ENCODE measurements around the gene WEE1. TPM values are rescaled to one million over a fixed set of nuclear protein-coding genes. Genes with fewer than 3 reads are reported as not detected.

The WEE1 gene
- polyA plus RNA-seq, 2 of the 4 experiments (the other 2 are of a cell fraction): 18.6 to 41.3 TPM

GRCh38 chr11:9596926-9597464, 23.5 kb downstream of the WEE1 start:
- Histone ChIP-seq H3K4me2 (no peak overlapping the region), H3K4me3 (no peak overlapping the region), H3K9me3 (no peaks in the 10 kb centered on the region), H3K27ac (no peak overlapping the region), H3K4me1 (0 out of 3 replicates have a peak, but pooled peaks cover 5% of the 10 kb centered on the region)
- TF ChIP-seq PHF8 (IDR thresholded peaks at IDR 0.05; ENCODE audit: borderline replicate concordance, low read depth) (no peak), CEBPB (IDR thresholded peaks at IDR 0.05) (no peak), SMC3 (IDR thresholded peaks at IDR 0.05) (no peak), ZFP36 (IDR thresholded peaks at IDR 0.05; ENCODE audit: borderline replicate concordance, partially characterized antibody) (no peak), FOSL2 (IDR thresholded peaks at IDR 0.05) (no peak), FOSL2 (CRISPR knock-in tag; IDR thresholded peaks at IDR 0.05) (no peak)
- ATAC-seq (no peak), FAIRE-seq (no peak), DNase-seq (ENCODE audit: low read depth in 1 of 2, low spot score in 1 of 2) (no peak)
- CTCF ChIA-PET: interaction anchor here (2.0 to 3.1 kb wide), 3 partner anchors 10 to 152 kb away, joined by 6 to 14 read pairs (median 10); no protein-coding TSS in a partner anchor
- 93% methylated on average over 4 of the region's 4 CpGs for WGBS (ENCODE audit: missing lambda C conversion rate)
- POLR2A ChIA-PET: interaction anchor here (0.7 kb wide), 1 partner anchor 22 kb away, joined by 3 read pairs; no protein-coding TSS in a partner anchor

DNA sequence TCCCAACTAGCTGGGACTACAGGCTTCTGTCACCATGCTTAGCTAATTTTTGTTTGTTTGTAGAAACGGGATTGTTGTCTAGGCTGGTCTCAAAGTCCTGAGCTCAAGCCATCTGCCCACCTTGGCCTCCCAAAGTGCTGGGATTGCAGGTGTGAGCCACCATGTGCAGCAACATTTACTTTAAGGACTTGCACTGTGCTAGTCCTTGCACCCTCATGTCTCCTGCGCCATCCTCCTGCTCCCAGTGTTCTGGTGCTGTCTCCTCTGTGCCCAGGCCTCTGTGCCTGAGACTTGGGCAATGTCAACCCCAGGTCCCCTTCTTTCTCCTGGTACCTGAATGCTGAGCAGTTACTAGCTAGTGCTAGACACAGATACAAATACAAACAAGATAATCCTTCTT, 26.7 kb downstream of the WEE1 start:
- Histone ChIP-seq H3K9me3 (no peaks in the 10 kb centered on the region), H3K27ac (no peak overlapping the region), H3K4me3 (no peak overlapping the region), H3K4me1 (0 out of 3 replicates have a peak, but pooled peaks cover 5% of the 10 kb centered on the region), H3K4me2 (no peak overlapping the region)
- WGBS (ENCODE audit: missing lambda C conversion rate): 75% methylated on average over 2 of the region's 2 CpGs
- FAIRE-seq: no peak
- ChIA-PET CTCF (interaction anchor here (0.9 to 2.6 kb wide), 6 partner anchors 13 to 158 kb away, joined by 3 to 27 read pairs (median 4); no protein-coding TSS in a partner anchor), POLR2A (no interaction called here)
- TF ChIP-seq E2F6 (IDR thresholded peaks at IDR 0.05; ENCODE audit: borderline replicate concordance, low read depth) (no peak), HOXB5 (CRISPR knock-in tag; IDR thresholded peaks at IDR 0.05) (no peak), REST (IDR thresholded peaks at IDR 0.05) (no peak), CHD2 (IDR thresholded peaks at IDR 0.05; ENCODE audit: low read length, partially characterized antibody) (no peak), HMGXB4 (CRISPR knock-in tag; IDR thresholded peaks at IDR 0.05; ENCODE audit: borderline replicate concordance) (no peak), CHD4 (IDR thresholded peaks at IDR 0.05; ENCODE audit: borderline replicate concordance) (no peak), TFCP2L1 (CRISPR knock-in tag; IDR thresholded peaks at IDR 0.05) (no peak), SREBF2 (IDR thresholded peaks at IDR 0.05) (no peak), NPAS2 (CRISPR knock-in tag; IDR thresholded peaks at IDR 0.05; ENCODE audit: borderline replicate concordance) (no peak), POLR2AphosphoS2 (conservative IDR thresholded peaks at IDR 0.05; ENCODE audit: low read length) (no peak), BCL3 (IDR thresholded peaks at IDR 0.05) (no peak), MYC (IDR thresholded peaks at IDR 0.05; ENCODE audit: borderline replicate concordance, low read length) (no peak)
- no peak for DNase-seq (ENCODE audit: low read depth in 1 of 2, low spot score in 1 of 2)
- ATAC-seq: no peak
